KG1 (cell line): ENCODE data around the gene FAU.
A peak's percentile ranks its signal among the peaks of the same experiment; 100 is the strongest.

ENCODE experiments used
- DNase-seq: peaks from one replicate; lab custom pipeline; 2025; lab: John Stamatoyannopoulos, UW

Gene FAU

DNA sequence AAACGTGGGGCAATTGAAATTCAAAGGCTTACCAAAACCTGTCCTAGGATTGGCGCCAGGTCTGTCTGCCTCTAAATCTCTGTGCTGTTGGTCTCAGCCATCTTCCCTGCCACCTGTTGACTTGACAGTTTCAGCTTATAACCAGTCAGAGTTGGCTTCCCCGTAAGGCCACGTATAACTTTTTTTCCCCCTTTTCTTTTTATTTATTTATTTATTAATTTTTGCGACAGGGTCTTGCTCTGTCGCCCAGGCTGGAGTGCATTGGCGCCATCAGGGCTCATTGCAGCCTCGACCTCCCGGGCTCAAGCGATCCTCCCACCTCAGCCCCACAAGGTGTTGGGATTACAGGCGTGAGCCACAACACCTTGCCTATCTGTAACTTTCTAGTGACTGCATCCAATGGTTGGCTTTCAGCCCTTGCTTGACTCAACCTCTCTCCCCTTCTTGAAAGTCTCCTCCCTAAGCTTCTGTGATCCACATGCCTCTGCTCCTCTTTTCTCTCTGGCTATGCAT, 13.8 kb upstream of the FAU start:
- DNase-seq: no peak

GRCh38 chr11:65134952-65135632, 13.2 kb upstream of the FAU start:
- DNase-seq: peak; percentile 93

GRCh38 chr11:65134240-65134951, 12.5 kb upstream of the FAU start, which contains the start of gene SYVN1:
Gene SYVN1, minus strand, starts transcription at chr11:65134519. Its CDS starts 918 bp downstream, at chr11:65133601.
- DNase-seq: peak; percentile 93

- no peak for DNase-seq
Measured at GRCh38 chr11:65133724-65134123, 11.8 kb upstream of the FAU start.

DNA sequence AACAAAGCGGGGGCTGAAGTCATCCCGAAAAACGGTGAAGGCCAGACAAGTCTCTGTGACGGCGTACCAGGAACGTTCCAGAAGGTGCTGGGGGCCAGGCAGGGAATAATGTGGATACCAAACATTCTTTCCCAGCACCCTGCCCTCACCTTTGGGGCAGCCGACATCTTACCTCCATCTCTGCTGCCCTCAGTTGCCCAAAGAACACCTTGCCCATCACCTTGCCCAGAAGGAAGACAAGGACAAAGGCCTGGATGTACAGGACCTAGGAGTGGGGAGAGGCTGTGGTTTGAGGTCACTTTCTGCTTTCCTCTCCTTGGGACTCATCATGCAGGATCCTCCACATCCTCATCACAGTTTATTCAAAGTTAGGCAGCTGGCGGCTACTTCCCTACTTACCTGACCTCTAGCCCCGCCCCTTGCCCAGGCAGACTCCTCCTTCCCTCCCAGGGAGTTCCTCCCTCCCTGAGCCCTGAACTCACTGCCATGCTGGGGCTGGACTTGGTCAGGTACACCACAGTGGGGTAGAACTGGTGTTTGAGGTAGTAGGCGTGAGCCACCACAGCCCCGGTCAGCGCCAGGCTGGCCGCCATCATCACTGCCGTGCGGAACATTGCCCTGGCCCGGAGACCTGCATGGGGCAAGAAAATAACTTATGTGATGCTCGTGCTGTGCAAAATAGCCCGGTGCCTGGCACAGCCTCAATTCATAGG, 11.2 kb upstream of the FAU start:
- DNase-seq: no peak

GRCh38 chr11:65132238-65132987, 10.5 kb upstream of the FAU start:
- no peak for DNase-seq

DNA sequence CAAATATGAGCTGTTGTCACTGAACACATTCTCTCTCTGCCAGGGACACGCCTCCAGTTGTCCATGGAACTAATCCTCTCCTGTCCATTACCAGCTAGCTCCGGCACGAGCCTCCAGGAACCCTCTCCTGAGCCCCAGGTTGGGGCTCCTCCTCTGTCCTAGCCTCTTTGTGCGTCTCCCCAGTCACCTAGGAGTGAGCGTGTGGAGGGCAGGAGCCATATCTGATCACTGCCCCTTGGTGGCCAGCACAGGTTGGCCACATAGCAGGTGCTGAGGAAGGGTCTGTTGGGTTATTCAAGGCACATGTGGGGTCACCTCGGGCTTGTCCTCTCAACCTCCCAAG, 9.9 kb upstream of the FAU start:
- DNase-seq: no peak

GRCh38 chr11:65131417-65131776, 9.5 kb upstream of the FAU start:
- DNase-seq: no peak

- DNase-seq: no peak
Measured at GRCh38 chr11:65130631-65131416, 8.9 kb upstream of the FAU start.

DNA sequence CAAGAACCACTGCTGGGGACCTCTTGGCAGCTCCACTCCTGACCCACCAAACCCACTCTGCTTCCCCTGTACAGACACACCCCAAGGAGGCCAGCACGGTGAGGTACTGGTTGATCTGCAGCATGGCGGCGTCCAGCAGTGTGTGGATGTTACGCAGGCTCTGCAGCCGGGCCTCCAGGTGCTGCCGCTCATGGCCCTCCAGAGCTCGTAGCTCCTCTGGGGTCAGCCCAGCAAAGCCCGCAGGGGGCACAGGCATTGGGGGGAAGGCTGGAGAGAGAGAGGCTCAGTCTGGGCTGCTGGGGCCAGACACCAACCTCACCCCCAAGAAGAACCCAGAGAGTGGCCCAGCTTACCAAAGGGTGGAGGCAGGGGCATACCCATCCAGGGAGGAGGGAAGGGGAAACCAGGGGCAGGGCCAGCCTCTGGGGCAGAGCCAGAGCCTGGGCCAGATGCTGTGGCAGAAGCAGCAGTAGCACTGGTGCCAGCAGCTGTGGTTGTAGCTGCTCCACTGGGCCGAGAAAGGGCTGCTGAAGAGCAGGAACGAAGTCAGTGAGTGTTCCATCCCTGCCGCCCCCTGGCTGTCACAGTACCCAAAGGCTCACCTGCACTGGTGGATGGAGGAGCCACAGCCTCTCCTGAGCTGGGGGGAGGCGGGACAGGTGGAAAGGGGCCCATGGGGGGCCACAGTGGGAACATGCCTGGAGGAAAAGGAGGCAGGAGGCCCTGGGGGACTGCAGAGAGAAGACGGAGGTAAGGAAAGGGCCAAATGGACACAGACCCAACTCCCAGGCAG, 7.9 kb upstream of the FAU start:
- DNase-seq: no peak

DNA sequence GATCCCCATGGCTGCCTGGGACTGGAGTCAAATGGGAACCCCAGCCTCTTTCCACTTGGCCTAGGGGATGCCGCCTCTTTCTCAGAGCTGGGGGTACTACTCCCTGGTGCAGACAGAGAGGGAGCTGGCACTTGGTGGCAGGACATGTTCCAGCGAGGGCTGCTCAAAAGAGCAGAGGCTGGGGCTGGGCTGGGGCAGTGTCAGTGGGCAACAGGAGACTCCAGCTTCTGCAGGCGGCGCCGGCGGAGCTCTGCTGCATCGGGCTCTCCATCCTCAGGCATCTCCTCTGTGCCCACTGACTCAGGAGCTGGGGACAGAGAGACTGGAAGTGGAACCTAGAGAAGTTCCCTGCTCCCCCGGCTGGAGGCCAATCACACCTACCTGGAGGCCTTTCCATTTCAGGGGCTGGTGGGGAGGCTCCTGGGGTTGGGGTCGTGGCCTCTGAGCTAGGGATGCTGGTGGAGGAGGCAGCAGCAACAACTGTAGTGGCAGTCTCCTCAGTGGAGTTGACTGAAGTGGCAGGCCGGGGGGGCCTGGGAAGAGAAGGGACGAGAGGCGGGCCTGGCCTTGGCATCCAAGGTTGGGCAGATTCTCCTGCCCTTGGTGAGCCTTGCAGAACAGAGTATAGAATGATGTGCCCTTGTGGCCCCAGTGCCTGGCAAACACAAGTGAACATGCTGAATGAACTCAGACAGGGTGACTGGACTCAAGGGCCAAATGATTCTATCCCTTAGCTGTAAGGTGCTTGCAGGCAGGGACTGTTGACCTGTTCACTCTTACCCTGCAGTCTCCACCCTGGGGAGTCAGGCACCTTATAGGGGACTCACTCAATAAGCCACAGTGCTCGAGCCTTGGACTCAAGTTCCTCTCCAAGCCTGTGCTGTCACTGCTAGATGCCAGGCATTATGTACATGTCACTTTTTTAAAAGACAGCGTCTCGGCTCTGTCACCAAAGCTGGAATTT, 6.5 kb upstream of the FAU start:
- DNase-seq: no peak

DNA sequence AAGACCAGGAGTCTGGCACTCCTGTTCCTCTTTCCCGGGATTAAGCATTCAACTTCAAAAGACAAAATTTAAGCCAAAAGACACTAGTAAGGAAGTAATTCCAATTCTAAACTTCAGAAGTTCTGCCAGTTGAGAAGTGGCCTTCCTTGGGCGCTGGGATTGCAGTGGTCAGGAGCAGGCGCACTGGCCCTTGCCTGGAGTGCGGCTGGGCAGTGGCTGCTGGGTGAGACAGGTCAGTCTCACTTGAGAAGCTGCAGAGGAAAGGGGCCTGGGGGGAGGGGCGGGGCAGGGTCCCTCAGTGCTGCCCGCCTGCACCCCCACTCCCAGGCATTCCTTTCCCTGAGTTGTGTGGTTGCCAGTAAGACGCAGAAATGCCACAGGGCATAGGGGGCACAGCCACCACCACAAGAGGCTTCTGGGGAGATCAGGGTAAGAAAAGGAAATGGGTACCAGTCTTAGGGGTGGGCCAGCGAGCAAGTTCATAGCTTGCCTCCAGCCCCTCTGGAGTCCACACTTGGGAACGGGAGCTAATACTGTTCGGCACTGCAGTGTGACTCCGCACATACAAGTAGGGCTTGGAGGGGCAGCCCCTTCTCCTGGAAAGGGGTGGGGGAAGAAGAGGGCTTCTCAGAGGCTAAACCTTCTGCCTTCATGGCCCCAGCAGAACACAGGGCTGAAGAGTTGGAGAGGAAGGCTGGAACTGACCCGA, 5.7 kb upstream of the FAU start:
- no peak for DNase-seq

GRCh38 chr11:65126624-65127274, 4.8 kb upstream of the FAU start:
- DNase-seq: no peak

- DNase-seq: no peak
Measured at GRCh38 chr11:65125197-65126056, 3.5 kb upstream of the FAU start.

DNA sequence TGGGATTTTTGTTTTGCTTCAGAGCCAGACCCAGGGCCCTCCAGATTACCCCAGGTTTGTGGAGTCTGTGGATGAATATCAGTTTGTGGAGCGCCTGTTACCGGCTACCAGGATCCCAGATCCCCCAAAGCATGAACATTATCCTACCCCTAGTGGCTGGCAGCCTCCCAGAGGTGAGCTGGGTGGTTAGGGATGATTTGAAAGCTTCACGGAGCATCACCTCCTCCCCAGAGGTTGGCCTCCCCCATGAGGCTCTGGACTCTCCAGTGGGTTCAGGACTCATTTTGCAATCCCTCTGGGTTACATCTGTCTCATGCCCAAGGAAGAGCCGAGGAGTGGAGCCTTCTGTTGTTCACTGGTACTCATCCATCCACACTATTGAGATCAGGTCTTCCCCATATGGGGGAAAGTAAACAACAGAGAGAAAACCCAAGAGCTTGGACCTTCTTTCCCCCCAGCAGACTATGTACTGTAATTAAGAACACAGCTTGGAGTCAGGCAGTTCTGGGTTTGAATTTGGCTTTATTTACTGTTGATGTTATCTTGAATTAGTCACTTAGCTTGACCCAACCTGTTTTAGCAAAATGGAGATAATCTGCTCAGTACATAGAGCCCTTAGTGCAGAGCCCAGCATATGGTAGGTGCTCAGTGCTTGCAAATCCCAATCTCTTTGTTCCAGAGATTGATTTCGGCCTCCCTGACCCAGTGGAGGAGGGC, 2.7 kb upstream of the FAU start:
- DNase-seq: no peak

- DNase-seq: no peak
Measured at GRCh38 chr11:65121447-65121864, 478 bp downstream of the FAU start.

- DNase-seq: no peak
Measured at GRCh38 chr11:65120831-65121230, 1.1 kb downstream of the FAU start.
